Measurements from ENCODE around the gene IGF2.

IGF2 gene

GRCh38 chr11:2103668-2104523 is 35.3 kb downstream of the IGF2 start:
- DNase-seq (ENCODE audit: low read depth) = no peak

DNA sequence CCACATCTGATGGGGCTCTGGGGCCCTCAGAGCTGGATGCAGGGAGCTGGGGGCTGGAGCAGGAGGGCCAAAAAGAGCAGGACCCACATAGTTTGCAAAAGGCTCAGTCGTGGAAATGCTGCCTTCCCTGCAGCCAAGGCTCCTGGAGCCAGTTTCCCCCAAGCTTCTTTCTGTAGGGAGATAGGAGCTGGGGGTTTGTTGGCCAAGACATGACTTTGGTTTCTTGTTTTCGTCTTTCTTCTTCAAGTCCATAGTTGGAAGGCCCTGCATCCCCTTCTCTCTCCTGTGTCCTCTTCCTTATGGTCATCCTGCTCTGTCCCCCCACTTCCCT is 36.3 kb downstream of the IGF2 start:
- no peak for DNase-seq (ENCODE audit: low read depth)

GRCh38 chr11:2102132-2102882 is 36.9 kb downstream of the IGF2 start:
- no peak for DNase-seq (ENCODE audit: low read depth)

DNA sequence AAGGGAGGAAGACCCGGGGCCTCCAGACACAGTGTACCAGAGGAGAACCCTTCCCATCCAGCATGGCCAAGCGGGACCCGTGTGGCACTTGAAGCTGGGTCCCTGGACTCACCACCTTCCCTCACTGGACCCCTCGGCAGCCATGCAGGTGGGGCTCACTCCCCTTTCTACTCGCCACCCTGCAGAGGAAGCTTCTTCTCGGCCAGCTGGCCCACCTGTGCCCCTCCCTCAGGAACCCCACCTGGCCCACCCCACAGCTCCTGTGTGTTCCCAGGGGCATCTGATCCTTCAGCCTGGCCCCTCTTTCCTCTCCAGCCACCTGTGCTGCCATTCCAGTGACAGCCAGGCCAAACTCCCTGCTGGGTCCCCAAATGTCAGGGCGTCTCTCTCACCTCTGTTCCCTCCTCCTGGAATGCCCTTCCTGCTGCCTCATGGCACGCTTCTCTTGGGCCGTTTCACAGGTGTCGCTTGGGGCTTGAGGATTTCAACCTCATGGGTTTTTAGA is 38.0 kb downstream of the IGF2 start:
- DNase-seq (ENCODE audit: low read depth) = no peak

- no peak for DNase-seq (ENCODE audit: low read depth)
Measured at GRCh38 chr11:2100361-2101170, 38.6 kb downstream of the IGF2 start.

DNA sequence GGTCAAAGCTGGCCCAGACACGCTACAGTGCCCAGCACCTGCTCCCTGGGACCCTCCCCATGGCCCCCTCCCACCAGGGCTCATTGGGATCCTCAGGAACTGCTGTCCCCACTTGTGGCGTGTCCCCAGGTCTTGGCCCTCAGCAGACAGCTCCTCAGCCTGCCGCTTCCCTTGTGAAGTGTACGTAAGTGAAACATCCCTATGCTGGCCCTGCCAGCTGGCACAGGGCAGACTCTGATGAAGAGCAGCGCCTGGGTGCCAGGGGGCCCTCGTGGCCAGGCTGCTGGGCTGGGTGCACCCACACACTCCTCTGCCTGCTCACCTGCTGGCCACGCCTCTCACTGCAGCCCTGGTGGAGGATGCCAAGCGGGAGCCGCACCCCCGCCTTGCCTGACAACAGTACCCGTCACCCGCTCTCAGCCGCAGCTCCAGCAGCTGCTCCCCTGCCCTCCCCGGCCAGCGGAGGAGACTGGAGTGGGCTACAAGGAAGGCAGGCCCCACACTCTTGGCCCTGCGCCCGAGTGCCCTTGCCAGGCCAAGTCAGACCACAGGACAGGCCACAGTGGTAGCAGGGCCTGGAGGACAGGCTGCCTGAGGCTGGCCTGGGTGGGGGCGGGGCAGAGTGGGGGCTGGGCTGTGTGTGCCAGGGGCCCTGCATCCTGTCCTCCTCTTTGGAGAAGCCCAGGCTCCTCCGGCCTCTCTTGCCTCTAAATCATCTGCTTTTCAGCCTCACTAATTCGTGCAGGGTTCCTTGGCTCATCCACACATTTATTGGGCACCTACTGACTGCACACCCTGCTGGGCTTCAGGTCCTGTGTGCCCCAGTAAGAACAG is 39.5 kb downstream of the IGF2 start:
- no peak for DNase-seq (ENCODE audit: low read depth)

GRCh38 chr11:2098691-2099515 is 40.3 kb downstream of the IGF2 start:
- no peak for DNase-seq (ENCODE audit: low read depth)

GRCh38 chr11:2097998-2098690 is 41.0 kb downstream of the IGF2 start:
- no peak for DNase-seq (ENCODE audit: low read depth)

GRCh38 chr11:2097356-2097997 is 41.7 kb downstream of the IGF2 start:
- peak; percentile 82 for DNase-seq (ENCODE audit: low read depth)

- DNase-seq (ENCODE audit: low read depth) = no peak
Measured at GRCh38 chr11:2096919-2097301, 42.3 kb downstream of the IGF2 start.

- peak; percentile 82 for DNase-seq (ENCODE audit: low read depth)
Measured at GRCh38 chr11:2096011-2096918, 42.9 kb downstream of the IGF2 start.

DNA sequence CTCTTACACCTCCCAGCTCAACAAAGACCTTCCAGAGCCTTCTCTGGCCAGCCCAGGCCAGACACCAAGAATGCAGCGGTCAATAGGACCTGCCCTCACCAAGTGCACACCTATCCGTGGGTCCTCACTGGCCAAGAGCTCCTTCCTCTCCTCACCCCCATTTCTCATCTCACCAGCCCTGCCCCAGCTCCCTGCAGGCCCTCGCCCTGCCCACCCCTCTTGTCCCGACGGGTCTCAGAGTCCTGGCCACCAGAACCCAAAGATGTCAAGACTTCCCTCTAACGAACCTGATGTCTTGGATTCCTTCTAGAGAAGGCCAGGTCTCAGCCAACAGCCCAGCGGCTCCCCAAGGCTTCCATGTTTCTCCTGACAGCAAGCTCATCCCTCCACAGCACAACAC is 43.6 kb downstream of the IGF2 start:
- no peak for DNase-seq (ENCODE audit: low read depth)

DNA sequence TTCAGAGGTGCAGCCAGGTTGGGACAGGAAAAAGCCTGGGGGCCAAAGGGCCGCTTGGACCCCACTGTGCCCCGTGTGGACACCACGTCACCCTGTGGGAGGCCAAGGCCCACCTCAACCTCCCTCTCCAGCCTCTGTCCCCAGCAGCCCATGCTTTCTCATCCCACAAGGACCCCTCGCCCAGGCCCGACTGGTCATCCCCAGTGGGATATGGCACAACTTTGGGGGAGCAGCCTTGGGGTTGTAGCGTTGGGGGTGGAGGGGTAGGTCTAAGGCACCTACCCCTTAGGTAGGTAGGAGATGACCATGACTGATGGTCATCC is 44.0 kb downstream of the IGF2 start:
- no peak for DNase-seq (ENCODE audit: low read depth)

DNA sequence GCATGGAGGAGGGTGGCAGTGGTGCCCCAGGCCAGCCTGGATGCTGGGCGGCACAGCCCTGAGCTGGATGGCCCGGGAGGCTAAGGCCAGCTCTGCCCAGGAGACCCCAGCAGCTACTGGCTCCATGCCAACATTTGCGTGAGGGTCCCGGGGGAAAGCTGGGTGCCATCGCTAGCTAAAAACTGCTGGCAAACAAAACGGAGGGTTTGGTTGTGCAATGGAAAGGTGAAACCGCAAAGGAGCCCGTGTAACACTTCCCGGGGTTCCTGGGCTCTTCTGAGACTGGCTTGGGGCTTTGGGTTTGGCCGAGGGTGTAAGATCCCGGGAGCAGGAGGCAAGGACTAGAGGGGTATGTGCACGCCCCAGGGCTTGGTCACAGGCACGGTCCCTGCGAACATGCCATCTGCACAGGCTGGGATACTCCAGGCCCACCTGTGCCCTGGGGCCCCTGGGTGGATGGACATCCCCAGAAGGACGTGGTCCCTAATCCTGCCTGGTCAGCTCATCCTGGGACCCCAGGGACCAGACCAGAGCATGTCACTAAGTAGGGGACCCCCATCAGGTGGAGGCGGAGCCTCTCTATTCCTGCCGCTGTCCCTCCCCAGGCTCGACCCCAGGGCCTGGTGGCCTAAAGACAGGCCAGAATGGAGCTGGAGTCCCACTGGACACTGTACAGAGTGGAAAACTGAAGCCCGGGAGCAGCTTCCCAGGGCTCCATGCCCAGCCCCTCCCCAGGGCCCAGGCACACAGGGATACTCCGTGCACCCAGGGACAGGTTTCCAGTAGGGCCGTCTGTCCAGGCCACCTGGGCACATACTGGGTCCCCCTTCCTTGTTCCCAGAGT is 44.6 kb downstream of the IGF2 start:
- no peak for DNase-seq (ENCODE audit: low read depth)

DNA sequence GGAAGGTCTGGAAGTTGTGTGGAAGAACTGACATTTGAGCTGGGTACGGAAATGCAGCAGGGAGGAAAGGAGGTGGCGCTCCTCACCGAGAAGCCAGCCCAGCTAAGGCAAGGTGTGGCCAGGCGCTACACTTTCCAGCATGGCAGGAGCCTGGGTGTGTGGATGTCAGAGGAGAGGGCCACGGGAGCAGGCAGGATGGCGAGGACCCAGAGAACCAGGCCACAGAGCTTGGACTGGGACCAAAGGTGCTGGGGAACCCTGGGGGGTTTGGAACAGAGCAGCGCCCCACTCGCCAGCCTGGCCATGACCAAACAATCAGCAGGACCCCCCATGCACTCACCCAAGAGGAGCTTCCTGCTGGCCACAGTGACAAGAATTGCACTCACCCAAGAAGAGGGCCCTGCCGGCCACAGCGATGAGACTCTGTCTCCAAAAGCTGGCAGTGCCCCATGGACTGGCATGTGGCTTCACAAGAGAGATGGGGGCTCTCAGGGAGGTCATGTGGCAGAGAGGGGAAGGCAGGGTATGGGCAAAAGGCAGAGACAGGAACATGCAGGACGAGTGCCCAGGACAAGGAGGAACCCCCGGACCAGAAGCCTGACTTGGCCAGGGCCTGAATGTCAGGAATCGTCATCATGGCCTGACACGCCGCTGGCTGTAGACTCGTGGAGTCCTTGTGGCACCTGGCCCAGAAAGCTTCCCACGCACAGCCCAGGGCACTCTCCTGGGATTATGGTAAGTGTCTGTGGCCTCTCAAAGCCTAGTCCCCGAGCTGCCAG is 45.4 kb downstream of the IGF2 start:
- DNase-seq (ENCODE audit: low read depth) = no peak

GRCh38 chr11:2092956-2093412 is 46.2 kb downstream of the IGF2 start:
- DNase-seq (ENCODE audit: low read depth) = peak; percentile 78

DNA sequence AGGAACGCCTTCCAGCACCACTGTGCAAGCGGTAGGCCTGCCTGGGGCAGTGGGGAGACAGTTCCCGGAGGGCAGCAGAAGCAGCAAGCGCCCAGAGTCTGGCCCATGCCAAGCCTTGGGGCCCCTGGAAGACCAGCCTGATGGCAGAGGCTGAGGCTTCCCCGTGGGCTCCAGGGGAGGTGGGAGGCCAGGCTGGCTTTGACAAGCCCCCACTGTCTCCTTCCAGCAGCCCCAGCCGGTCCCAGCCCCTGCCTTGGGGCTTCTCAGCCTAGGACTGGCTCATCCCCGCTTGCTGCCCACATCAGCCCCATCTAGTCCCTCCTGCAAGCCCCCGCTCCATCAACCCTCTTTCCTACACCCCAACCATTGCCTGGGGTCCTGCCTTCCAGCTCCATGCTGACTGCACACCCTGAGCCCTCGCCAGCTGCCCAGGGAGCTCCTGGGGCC is 46.7 kb downstream of the IGF2 start:
- no peak for DNase-seq (ENCODE audit: low read depth)

All from HS-27A (cell line).